CD4-positive, alpha-beta T cell treated with Interferon gamma for 1 hour (primary cell): ENCODE data around the gene FXN.
"Not testable (repeated sequence)": the region's sequence is repeated elsewhere in the genome, so short reads cannot be mapped to it uniquely, and the experiment has no call there.

Experiments used
- DNase-seq: peaks from one replicate; pipeline ENCODE4 v3.0.0-alpha.2; 2020

The FXN gene

GRCh38 chr9:69071059-69071458 lies 35.5 kb downstream of the FXN start:
- no peak for DNase-seq

- DNase-seq: no peak
Measured at GRCh38 chr9:69073103-69073502, 37.6 kb downstream of the FXN start.

GRCh38 chr9:69074801-69075200 lies 39.2 kb downstream of the FXN start:
- DNase-seq: no peak

- DNase-seq: no peak
Measured at GRCh38 chr9:69076550-69076949, 41.0 kb downstream of the FXN start.

GRCh38 chr9:69078069-69078468 lies 42.5 kb downstream of the FXN start:
- DNase-seq: no peak

- no peak for DNase-seq
Measured at GRCh38 chr9:69078581-69078980, 43.0 kb downstream of the FXN start.

- no peak for DNase-seq
Measured at GRCh38 chr9:69079186-69079585, 43.6 kb downstream of the FXN start.

- no peak for DNase-seq
Measured at GRCh38 chr9:69081261-69081660, 45.7 kb downstream of the FXN start.

- DNase-seq: no peak
Measured at GRCh38 chr9:69083321-69083720, 47.8 kb downstream of the FXN start.

GRCh38 chr9:69085569-69086283 lies 50.2 kb downstream of the FXN start:
- no peak for DNase-seq

GRCh38 chr9:69086312-69086711 lies 50.8 kb downstream of the FXN start:
- DNase-seq: no peak

- DNase-seq: no peak
Measured at GRCh38 chr9:69086769-69087168, 51.2 kb downstream of the FXN start.

GRCh38 chr9:69089082-69089481 lies 53.5 kb downstream of the FXN start:
- DNase-seq: no peak

- no peak for DNase-seq
Measured at GRCh38 chr9:69089491-69089890, 53.9 kb downstream of the FXN start.

GRCh38 chr9:69090140-69090750 lies 54.7 kb downstream of the FXN start:
- DNase-seq: no peak

- DNase-seq: no peak
Measured at GRCh38 chr9:69090946-69091345, 55.4 kb downstream of the FXN start.

- DNase-seq: no peak
Measured at GRCh38 chr9:69093471-69094103, 58.0 kb downstream of the FXN start.

GRCh38 chr9:69094361-69095135 lies 59.0 kb downstream of the FXN start:
- not testable (repeated sequence) for DNase-seq

- DNase-seq: no peak
Measured at GRCh38 chr9:69097064-69097463, 61.5 kb downstream of the FXN start.

- no peak for DNase-seq
Measured at GRCh38 chr9:69097923-69098593, 62.5 kb downstream of the FXN start.

GRCh38 chr9:69103348-69103996 lies 67.9 kb downstream of the FXN start:
- DNase-seq: not testable (repeated sequence)

- no peak for DNase-seq
Measured at GRCh38 chr9:69104830-69105527, 69.4 kb downstream of the FXN start.
